ENCODE results near the gene ZNF554.

The ZNF554 gene

GRCh38 chr19:2819540-2820111 lies at the start of gene ZNF554:
TSS of gene ZNF554 (plus strand) at chr19:2819868. CDS start at chr19:2820072, 204 bp downstream.
- DNase-seq (ENCODE audit: low spot score), result peak; percentile 98

GRCh38 chr19:2770055-2771013 lies 49.3 kb upstream of the ZNF554 start:
- no peak for DNase-seq (ENCODE audit: low spot score)

GRCh38 chr19:2771786-2772674 lies 47.6 kb upstream of the ZNF554 start:
- DNase-seq (ENCODE audit: low spot score), result no peak

- DNase-seq (ENCODE audit: low spot score), result no peak
These were observed 45.5 kb upstream of the ZNF554 start for GRCh38 chr19:2774083-2774679.

- DNase-seq (ENCODE audit: low spot score), result no peak
These were observed 44.6 kb upstream of the ZNF554 start for GRCh38 chr19:2774953-2775555.

- peak; percentile 74 for DNase-seq (ENCODE audit: low spot score)
These were observed 43.9 kb upstream of the ZNF554 start for GRCh38 chr19:2775556-2776430.

- no peak for DNase-seq (ENCODE audit: low spot score)
These were observed 41.5 kb upstream of the ZNF554 start for GRCh38 chr19:2777952-2778683.

GRCh38 chr19:2779121-2779740 lies 40.4 kb upstream of the ZNF554 start:
- no peak for DNase-seq (ENCODE audit: low spot score)

- DNase-seq (ENCODE audit: low spot score), result no peak
These were observed 39.4 kb upstream of the ZNF554 start for GRCh38 chr19:2780284-2780683.

- DNase-seq (ENCODE audit: low spot score), result no peak
These were observed 37.2 kb upstream of the ZNF554 start for GRCh38 chr19:2782329-2782935.

- DNase-seq (ENCODE audit: low spot score), result peak; percentile 99
These were observed 36.5 kb upstream of the ZNF554 start, which contains the start of gene SGTA for GRCh38 chr19:2782936-2783780. TSS of gene SGTA (minus strand) at chr19:2783273. CDS start at chr19:2769068, 14,205 bp downstream.

- DNase-seq (ENCODE audit: low spot score), result no peak
These were observed 35.9 kb upstream of the ZNF554 start for GRCh38 chr19:2783781-2784145.

- peak; percentile 99 for DNase-seq (ENCODE audit: low spot score)
These were observed 34.2 kb upstream of the ZNF554 start, which contains the start of gene THOP1 for GRCh38 chr19:2785244-2785997. TSS of gene THOP1 (plus strand) at chr19:2785503. CDS start at chr19:2785663, 160 bp downstream.

GRCh38 chr19:2787115-2787514 lies 32.6 kb upstream of the ZNF554 start:
- DNase-seq (ENCODE audit: low spot score), result no peak

- no peak for DNase-seq (ENCODE audit: low spot score)
These were observed 31.4 kb upstream of the ZNF554 start for GRCh38 chr19:2788237-2788636.

- no peak for DNase-seq (ENCODE audit: low spot score)
These were observed 29.5 kb upstream of the ZNF554 start for GRCh38 chr19:2790194-2790556.
